ENCODE measurements around the gene ANO10.

DNA sequence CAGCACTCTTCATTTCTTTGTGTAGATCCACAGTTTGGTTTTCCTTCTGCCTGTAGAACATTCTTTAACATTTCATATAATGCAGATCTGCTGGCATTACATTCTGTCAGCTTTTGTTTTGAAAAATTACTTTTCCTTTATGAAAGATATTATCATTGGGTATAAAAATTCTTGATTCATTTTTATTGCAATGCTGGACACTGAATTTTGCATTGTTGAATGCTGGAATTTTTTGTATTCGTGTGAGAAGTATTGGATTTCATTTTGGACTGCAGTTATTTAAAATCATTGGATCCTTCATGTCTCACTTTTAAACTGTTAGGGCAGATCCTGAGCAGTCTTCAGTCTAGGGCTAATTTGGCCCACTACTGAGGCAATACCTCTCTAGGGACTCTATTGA, 268.4 kb downstream of the ANO10 start:
- TF ChIP-seq POLR2A (IDR thresholded peaks at IDR 0.05) (no peak), POLR2AphosphoS5 (IDR thresholded peaks at IDR 0.05) (no peak)
- TF ChIP-seq, protein P1, sequence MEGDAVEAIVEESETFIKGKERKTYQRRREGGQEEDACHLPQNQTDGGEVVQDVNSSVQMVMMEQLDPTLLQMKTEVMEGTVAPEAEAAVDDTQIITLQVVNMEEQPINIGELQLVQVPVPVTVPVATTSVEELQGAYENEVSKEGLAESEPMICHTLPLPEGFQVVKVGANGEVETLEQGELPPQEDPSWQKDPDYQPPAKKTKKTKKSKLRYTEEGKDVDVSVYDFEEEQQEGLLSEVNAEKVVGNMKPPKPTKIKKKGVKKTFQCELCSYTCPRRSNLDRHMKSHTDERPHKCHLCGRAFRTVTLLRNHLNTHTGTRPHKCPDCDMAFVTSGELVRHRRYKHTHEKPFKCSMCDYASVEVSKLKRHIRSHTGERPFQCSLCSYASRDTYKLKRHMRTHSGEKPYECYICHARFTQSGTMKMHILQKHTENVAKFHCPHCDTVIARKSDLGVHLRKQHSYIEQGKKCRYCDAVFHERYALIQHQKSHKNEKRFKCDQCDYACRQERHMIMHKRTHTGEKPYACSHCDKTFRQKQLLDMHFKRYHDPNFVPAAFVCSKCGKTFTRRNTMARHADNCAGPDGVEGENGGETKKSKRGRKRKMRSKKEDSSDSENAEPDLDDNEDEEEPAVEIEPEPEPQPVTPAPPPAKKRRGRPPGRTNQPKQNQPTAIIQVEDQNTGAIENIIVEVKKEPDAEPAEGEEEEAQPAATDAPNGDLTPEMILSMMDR (IDR thresholded peaks at IDR 0.05): no peak
